Measurements from ENCODE around the gene B3GALNT2. TPM values are rescaled to one million over a fixed set of nuclear protein-coding genes. Genes with fewer than 3 reads are reported as not detected.
A peak's percentile ranks its signal among the peaks of the same experiment; 100 is the strongest.

The B3GALNT2 gene
- total RNA-seq, 1 experiment from 2014 or later, result 88.4 TPM

GRCh38 chr1:235504494-235505222, 406 bp upstream of the B3GALNT2 start:
- Mint-ChIP-seq H3K27me3 (ENCODE audit: insufficient read depth, unreplicated experiment) (no peaks in the 10 kb centered on the region), H3K36me3 (ENCODE audit: insufficient read depth, unreplicated experiment) (peaks cover 6% of the 10 kb centered on the region), H3K4me1 (ENCODE audit: insufficient read depth, unreplicated experiment) (peaks cover 31% of the 10 kb centered on the region), H3K27ac (ENCODE audit: low read depth, unreplicated experiment) (peak overlapping the region; percentile 98), H3K4me3 (ENCODE audit: unreplicated experiment) (peak overlapping the region; percentile 97), H3K9me3 (ENCODE audit: unreplicated experiment) (no peaks in the 10 kb centered on the region)
- POLR2A ChIA-PET, result interaction anchor here (0.5 to 6.0 kb wide), 93 partner anchors 9 to 1595 kb away, joined by 3 to 68 read pairs (median 4); partner anchors contain the start of genes ARID4B, GGPS1, LYST and RBM34
- TSS peak; percentile 81 for BruUV-seq (replicated peaks)
- TF ChIP-seq CTCF (IDR thresholded peaks at IDR 0.05; ENCODE audit: unreplicated experiment), result peak; percentile 99
- peak; percentile 100 for DNase-seq (ENCODE audit: unreplicated experiment)
- CTCF ChIA-PET, result interaction anchor here (0.5 to 3.0 kb wide), 65 partner anchors 8 to 1762 kb away, joined by 3 to 25 read pairs (median 4); no protein-coding TSS in a partner anchor
- intact Hi-C loops (cut with micrococcal nuclease), result loop anchor here (1.0 to 10.0 kb wide), 6 partner anchors 252 to 890 kb away; partner anchors contain the start of gene IRF2BP2

- CTCF ChIA-PET, result interaction anchor here (0.5 to 3.0 kb wide), 34 partner anchors 9 to 1026 kb away, joined by 3 to 25 read pairs (median 4); no protein-coding TSS in a partner anchor
- no peak for TF ChIP-seq CTCF (IDR thresholded peaks at IDR 0.05; ENCODE audit: unreplicated experiment)
- POLR2A ChIA-PET, result interaction anchor here (0.6 to 6.0 kb wide), 76 partner anchors 9 to 1594 kb away, joined by 3 to 68 read pairs (median 5); partner anchors contain the start of genes ARID4B, GGPS1, LYST and MTR
- H3K27ac Mint-ChIP-seq (ENCODE audit: low read depth, unreplicated experiment), result peak overlapping the region; percentile 88
- H3K27me3 Mint-ChIP-seq (ENCODE audit: insufficient read depth, unreplicated experiment), result no peaks in the 10 kb centered on the region
- peak; percentile 76 for DNase-seq (ENCODE audit: unreplicated experiment)
- H3K9me3 Mint-ChIP-seq (ENCODE audit: unreplicated experiment), result no peaks in the 10 kb centered on the region
- BruUV-seq (replicated peaks), result no TSS peak
- intact Hi-C loops (cut with micrococcal nuclease), result loop anchor here (1.0 to 10.0 kb wide), 7 partner anchors 175 to 889 kb away; partner anchors contain the start of genes ARID4B, GGPS1 and IRF2BP2
- peaks cover 6% of the 10 kb centered on the region for H3K36me3 Mint-ChIP-seq (ENCODE audit: insufficient read depth, unreplicated experiment)
- peak overlapping the region; percentile 97 for H3K4me3 Mint-ChIP-seq (ENCODE audit: unreplicated experiment)
- peaks cover 38% of the 10 kb centered on the region for H3K4me1 Mint-ChIP-seq (ENCODE audit: insufficient read depth, unreplicated experiment)
These were observed 690 bp downstream of the B3GALNT2 start for GRCh38 chr1:235503403-235504121.

GRCh38 chr1:235502601-235503402, 1.4 kb downstream of the B3GALNT2 start:
- TSS peak; percentile 46 for BruUV-seq (replicated peaks)
- Mint-ChIP-seq H3K27ac (ENCODE audit: low read depth, unreplicated experiment) (peak overlapping the region; percentile 88), H3K27me3 (ENCODE audit: insufficient read depth, unreplicated experiment) (no peaks in the 10 kb centered on the region), H3K9me3 (ENCODE audit: unreplicated experiment) (no peaks in the 10 kb centered on the region), H3K36me3 (ENCODE audit: insufficient read depth, unreplicated experiment) (peaks cover 11% of the 10 kb centered on the region), H3K4me3 (ENCODE audit: unreplicated experiment) (peak overlapping the region; percentile 97), H3K4me1 (ENCODE audit: insufficient read depth, unreplicated experiment) (peaks cover 43% of the 10 kb centered on the region)
- ChIA-PET CTCF (interaction anchor here (0.5 to 3.0 kb wide), 15 partner anchors 8 to 496 kb away, joined by 3 to 25 read pairs (median 3); no protein-coding TSS in a partner anchor), POLR2A (interaction anchor here (0.6 to 6.0 kb wide), 43 partner anchors 8 to 1795 kb away, joined by 3 to 68 read pairs (median 5); partner anchors contain the start of genes ARID4B, GGPS1, MTR and RBM34)
- TF ChIP-seq CTCF (IDR thresholded peaks at IDR 0.05; ENCODE audit: unreplicated experiment), result no peak
- intact Hi-C loops (cut with micrococcal nuclease), result loop anchor here (2.0 to 10.0 kb wide), 2 partner anchors 174 to 888 kb away; partner anchors contain the start of genes ARID4B, GGPS1 and IRF2BP2
- DNase-seq (ENCODE audit: unreplicated experiment), result peak; percentile 39

Data from MCF 10A (cell line).